GM23248 (cell line): ENCODE measurements around the gene TULP4. TPM values are rescaled to one million over a fixed set of nuclear protein-coding genes. Genes with fewer than 3 reads are reported as not detected.

Experiments used
- DNase-seq: peaks from one replicate; pipeline ENCODE4 v3.0.0-alpha.2; 2015
- H2AFZ ChIP-seq: fragments of 200-600 bp; sonication (generic); 2 replicates; pipeline ENCODE4 v1.6.1; 2016; ENCODE audit warnings: antibody characterized with exemption
- H3F3A ChIP-seq: fragments of 200-600 bp; sonication (generic); 2 replicates; pipeline ENCODE4 v1.6.1; 2016; ENCODE audit warnings: mild to moderate bottlenecking, antibody characterized with exemption, mixed run types; ENCODE audit not compliant: insufficient read depth
- H3K27ac ChIP-seq: fragments of 200-600 bp; sonication (generic); 2 replicates; pipeline ENCODE4 v1.5.1; 2016; ENCODE audit warnings: mild to moderate bottlenecking
- H3K27me3 ChIP-seq: fragments of 200-600 bp; sonication (generic); replicated peaks from 2 replicates; pipeline ENCODE4 v1.6.1; 2016; ENCODE audit warnings: mild to moderate bottlenecking; ENCODE audit not compliant: insufficient read depth
- H3K36me3 ChIP-seq: fragments of 200-600 bp; sonication (generic); 2 replicates; pipeline ENCODE4 v1.6.1; 2016; ENCODE audit warnings: low read depth, mild to moderate bottlenecking
- H3K4me1 ChIP-seq: fragments of 200-600 bp; sonication (generic); 2 replicates; pipeline ENCODE4 v1.6.1; 2016; ENCODE audit warnings: mild to moderate bottlenecking; ENCODE audit not compliant: insufficient read depth
- H3K4me2 ChIP-seq: fragments of 200-600 bp; sonication (generic); one replicate; pipeline ENCODE4 v1.6.1; 2016; ENCODE audit warnings: mild to moderate bottlenecking; ENCODE audit not compliant: unreplicated experiment
- H3K4me3 ChIP-seq: fragments of 200-600 bp; sonication (generic); 2 replicates; pipeline ENCODE4 v1.5.1; 2016; ENCODE audit warnings: mild to moderate bottlenecking
- H3K79me2 ChIP-seq: fragments of 200-600 bp; sonication (generic); 2 replicates; pipeline ENCODE4 v1.6.1; 2016; ENCODE audit warnings: mild to moderate bottlenecking; ENCODE audit not compliant: insufficient read depth
- H3K9ac ChIP-seq: fragments of 200-600 bp; sonication (generic); 2 replicates; pipeline ENCODE4 v1.6.1; 2016; ENCODE audit warnings: mild to moderate bottlenecking
- H3K9me2 ChIP-seq: fragments of 200-600 bp; sonication (generic); 2 replicates; pipeline ENCODE4 v1.6.1; 2016; ENCODE audit warnings: mixed run types, mild to moderate bottlenecking, moderate library complexity; ENCODE audit not compliant: insufficient read depth
- H3K9me3 ChIP-seq: fragments of 200-600 bp; sonication (generic); one replicate; pipeline ENCODE4 v1.6.1; 2017; ENCODE audit warnings: low read depth
- H4K20me1 ChIP-seq: fragments of 200-600 bp; sonication (generic); 2 replicates; pipeline ENCODE4 v1.6.0; 2016; ENCODE audit not compliant: insufficient read depth
- EZH2 ChIP-seq: fragments of 200-600 bp; sonication (generic); IDR thresholded peaks from 2 replicates; pipeline ENCODE4 v1.6.1; 2018; ENCODE audit warnings: antibody characterized with exemption, mild to moderate bottlenecking; ENCODE audit not compliant: insufficient read depth, poor library complexity, severe bottlenecking
- EZH2phosphoT487 ChIP-seq: fragments of 200-600 bp; sonication (generic); IDR thresholded peaks from 2 replicates; pipeline ENCODE4 v1.6.1; 2018; ENCODE audit warnings: antibody characterized with exemption, moderate library complexity, mild to moderate bottlenecking, low read depth; ENCODE audit not compliant: insufficient read depth
- WGBS, 2 experiments: methylation state at CpG; one replicate each; pipeline ENCODE4 v1.1.6; 2015 to 2017; ENCODE audit warnings: low lambda C conversion rate in 2 of 2, low coverage in 1 of 2; ENCODE audit errors: missing lambda C conversion rate in 2 of 2; 5-methylcytosine and 5-hydroxymethylcytosine counted together
- in situ Hi-C: fragments of 300-500 bp; cut with MboI; formaldehyde crosslinking; loops from 2 replicates; pipeline ENCODE4 v1.15.0; 2020
- polyA plus RNA-seq: library from polyadenylated mRNA; unstranded; fragments of >200 nt; fragmentation: Nextera tagmentation; extraction: Ambion mirVana; gene quantifications from 2 replicates; pipeline ENCODE4 v1.2.1, GENCODE V29; 2016
- total RNA-seq: library from RNA; depleted of rRNA; stranded (reverse); fragments of >200 nt; shearing (Covaris generic); gene quantifications from 2 replicates; pipeline ENCODE4 v1.2.3, GENCODE V29; 2014

TULP4 gene
- total and polyA plus RNA-seq, 2 experiments from 2014 or later: 21.5 to 38.7 TPM

- Histone ChIP-seq H3F3A (no peaks in the 10 kb centered on the region), H3K9me3 (no peaks in the 10 kb centered on the region), H3K27me3 (no peaks in the 10 kb centered on the region), H2AFZ (no peak overlapping the region), H3K4me2 (no peak overlapping the region), H3K27ac (no peak overlapping the region), H3K79me2 (no peaks in the 10 kb centered on the region), H3K4me1 (no peaks in the 10 kb centered on the region), H3K9me2 (no peaks in the 10 kb centered on the region), H3K36me3 (peaks cover 3% of the 10 kb centered on the region; the same call in 1 of the 2 replicates), H4K20me1 (no peaks in the 10 kb centered on the region; the same call in 1 of the 2 replicates), H3K4me3 (no peak overlapping the region), H3K9ac (no peak overlapping the region)
- in situ Hi-C loops: no loop called here
- TF ChIP-seq EZH2: no peak
- no peak for DNase-seq
- 85 to 93% methylated on average over 5 of the region's 5 CpGs for WGBS, 2 experiments
Measured at GRCh38 chr6:158508450-158508849, 196.2 kb downstream of the TULP4 start.

- Histone ChIP-seq H3K9me3 (no peaks in the 10 kb centered on the region), H3K27me3 (no peaks in the 10 kb centered on the region), H4K20me1 (no peaks in the 10 kb centered on the region; the same call in 1 of the 2 replicates), H3K27ac (no peak overlapping the region), H3K4me2 (no peak overlapping the region), H3K4me3 (no peak overlapping the region), H3K4me1 (no peaks in the 10 kb centered on the region), H3K9ac (no peak overlapping the region), H3F3A (no peaks in the 10 kb centered on the region), H3K9me2 (no peaks in the 10 kb centered on the region), H3K36me3 (peaks cover 3% of the 10 kb centered on the region; the same call in 1 of the 2 replicates), H3K79me2 (no peaks in the 10 kb centered on the region), H2AFZ (no peak overlapping the region)
- TF ChIP-seq EZH2phosphoT487 (no peak), EZH2 (no peak)
- no peak for DNase-seq
- in situ Hi-C loops: no loop called here
- 98% methylated on average over 11 of the region's 11 CpGs for WGBS, 2 experiments
Measured at GRCh38 chr6:158509465-158509864, 197.2 kb downstream of the TULP4 start.

GRCh38 chr6:158512809-158513208, 200.5 kb downstream of the TULP4 start:
- no peak overlapping the region for H2AFZ ChIP-seq
- in situ Hi-C loops: no loop called here
- no peaks in the 10 kb centered on the region; the same call in 1 of the 2 replicates for H4K20me1 ChIP-seq
- H3K9me2 ChIP-seq: no peaks in the 10 kb centered on the region
- H3K27me3 ChIP-seq: no peaks in the 10 kb centered on the region
- no peak overlapping the region for H3K4me2 ChIP-seq
- peaks cover 7% of the 10 kb centered on the region; the same call in 1 of the 2 replicates for H3F3A ChIP-seq
- no peaks in the 10 kb centered on the region for H3K9me3 ChIP-seq
- H3K4me1 ChIP-seq: peaks cover 3% of the 10 kb centered on the region; the same call in 1 of the 2 replicates
- no peak for TF ChIP-seq EZH2
- no peak for TF ChIP-seq EZH2phosphoT487
- DNase-seq: no peak
- H3K9ac ChIP-seq: no peak overlapping the region
- H3K79me2 ChIP-seq: no peaks in the 10 kb centered on the region
- H3K27ac ChIP-seq: no peak overlapping the region
- WGBS, 2 experiments: 77 to 78% methylated on average over 4 of the region's 4 CpGs
- no peak overlapping the region for H3K4me3 ChIP-seq
- no peaks in the 10 kb centered on the region for H3K36me3 ChIP-seq

- Histone ChIP-seq H3K9ac (no peak overlapping the region), H3K27ac (no peak overlapping the region)
- DNase-seq: no peak
Measured at GRCh38 chr6:158514176-158514575, 201.9 kb downstream of the TULP4 start.

GRCh38 chr6:158514991-158515390, 202.7 kb downstream of the TULP4 start:
- no peak for DNase-seq
- Histone ChIP-seq H3K4me3 (no peak overlapping the region), H3K27ac (no peak overlapping the region), H3K9me3 (no peaks in the 10 kb centered on the region), H3K9ac (no peak overlapping the region), H3K4me1 (peaks cover 7% of the 10 kb centered on the region; the same call in 1 of the 2 replicates), H3K79me2 (no peaks in the 10 kb centered on the region), H3F3A (peaks cover 22% of the 10 kb centered on the region), H3K27me3 (no peaks in the 10 kb centered on the region), H3K9me2 (no peaks in the 10 kb centered on the region), H3K4me2 (no peak overlapping the region), H4K20me1 (no peaks in the 10 kb centered on the region; the same call in 1 of the 2 replicates), H2AFZ (no peak overlapping the region), H3K36me3 (no peaks in the 10 kb centered on the region)
- TF ChIP-seq EZH2phosphoT487 (no peak), EZH2 (no peak)
- in situ Hi-C loops: no loop called here
- WGBS, 2 experiments: 91% methylated on average over 8 of the region's 8 CpGs

More at GRCh38 chr6:158514176-158514575, 201.9 kb downstream of the TULP4 start:
- Histone ChIP-seq H4K20me1 (no peaks in the 10 kb centered on the region; the same call in 1 of the 2 replicates), H3K79me2 (no peaks in the 10 kb centered on the region), H3K4me1 (peaks cover 7% of the 10 kb centered on the region; the same call in 1 of the 2 replicates), H3K9me2 (no peaks in the 10 kb centered on the region), H3K36me3 (no peaks in the 10 kb centered on the region), H3K4me3 (no peak overlapping the region), H3K9me3 (no peaks in the 10 kb centered on the region), H2AFZ (no peak overlapping the region), H3K4me2 (no peak overlapping the region), H3K27me3 (no peaks in the 10 kb centered on the region), H3F3A (peaks cover 21% of the 10 kb centered on the region)
- in situ Hi-C loops: no loop called here
- 71 to 77% methylated on average over 4 of the region's 4 CpGs for WGBS, 2 experiments
- TF ChIP-seq EZH2phosphoT487: no peak
- no peak for TF ChIP-seq EZH2
